ENCODE measurements around the gene DHX58.

The DHX58 gene

DNA sequence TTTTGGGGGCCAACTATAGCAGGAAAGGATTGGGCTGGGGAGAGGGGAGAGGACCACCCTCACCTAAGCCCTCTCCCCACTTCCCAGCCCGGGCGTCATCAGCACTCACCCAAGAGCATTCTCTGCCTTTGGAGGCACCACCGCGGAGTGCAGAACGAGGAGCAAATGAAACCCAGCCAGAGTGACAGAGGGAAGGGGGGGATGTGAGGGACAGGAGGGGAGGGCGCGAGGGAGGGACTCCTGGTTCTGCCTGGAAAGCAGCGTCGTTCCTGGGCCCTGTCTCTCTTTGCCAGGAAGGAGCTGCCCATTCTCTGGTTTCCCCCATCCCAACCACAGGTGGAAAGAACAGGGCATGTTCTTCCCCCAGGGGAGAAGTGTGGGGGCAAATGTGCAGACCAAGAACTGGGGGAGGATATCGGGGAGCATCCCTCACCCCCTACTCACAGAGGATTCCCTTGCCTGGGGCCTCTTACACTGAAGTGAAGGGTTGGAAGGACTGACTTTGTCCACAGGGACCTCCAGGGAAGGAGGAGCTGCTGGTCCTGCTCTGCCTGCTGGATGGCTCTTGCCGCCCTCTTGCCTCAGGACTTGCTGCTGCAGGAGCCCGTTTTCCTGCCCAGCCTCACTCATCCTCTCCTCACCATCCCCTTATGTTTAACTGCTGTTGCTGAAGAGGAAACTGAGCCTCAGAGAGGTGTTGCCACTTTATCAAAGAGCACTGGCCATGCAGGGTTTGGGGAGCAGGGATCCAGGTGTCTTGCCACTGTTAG, 58.6 kb downstream of the DHX58 start:
- no peak for DNase-seq (ENCODE audit: low read depth)

DNA sequence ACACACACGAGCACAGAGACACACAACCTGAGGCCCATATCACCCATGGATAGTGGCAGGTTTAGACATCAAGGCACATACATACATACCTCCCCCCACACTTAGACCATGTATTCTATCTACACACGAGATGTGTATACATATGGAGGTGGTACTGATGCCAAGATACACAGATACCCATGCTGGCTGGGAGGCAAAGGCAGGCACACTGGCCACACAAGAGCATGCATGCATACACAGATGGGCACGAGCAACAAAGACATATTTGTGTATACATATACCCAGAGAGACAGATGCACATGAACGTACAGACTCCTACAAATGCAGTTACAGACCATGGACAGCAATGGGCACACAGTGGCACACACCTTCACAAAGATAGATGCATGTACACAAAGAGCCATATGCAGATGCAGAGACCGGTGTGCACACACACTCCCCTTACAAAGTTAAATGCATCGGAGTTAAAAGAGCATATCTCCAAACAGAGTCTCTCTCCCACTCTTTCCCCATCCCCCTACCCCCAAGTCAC, 60.1 kb downstream of the DHX58 start:
- DNase-seq (ENCODE audit: low read depth) = no peak

DNA sequence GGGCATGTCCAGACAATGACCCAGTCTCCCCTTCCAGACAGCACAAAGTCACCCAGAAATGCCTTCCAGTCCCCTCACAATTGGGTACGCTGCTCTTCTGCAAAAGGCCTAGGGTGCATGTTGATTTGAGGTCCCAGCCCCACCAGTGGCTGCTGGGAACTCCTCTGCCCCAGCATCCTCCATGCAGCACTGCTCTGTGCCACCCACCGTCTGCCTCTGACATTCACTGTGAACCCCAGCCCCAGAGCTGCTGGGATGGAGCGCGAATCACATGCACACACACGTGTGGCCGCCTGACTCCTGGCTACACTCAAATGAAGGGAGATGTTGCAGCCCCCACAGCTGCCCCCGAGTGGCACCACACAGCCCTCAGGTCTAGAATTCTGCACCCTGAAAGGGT, 60.9 kb downstream of the DHX58 start:
- DNase-seq (ENCODE audit: low read depth) = no peak

Measured in activated gamma-delta T cell treated with anti-CD3 and anti-CD28 coated beads, Interleukin-2, amount 50 U/mL, for 16 hours (primary cell).